Nephron (organoid): ENCODE measurements around the gene CIB1.
A peak's percentile ranks its signal among the peaks of the same experiment; 100 is the strongest.

ENCODE experiments used
- H3K27ac Mint-ChIP-seq, 3 experiments: 2 replicates each; pipeline ENCODE4 v1.8.0; 2020; ENCODE audit warnings: mixed read lengths in 3 of 3, mild to moderate bottlenecking in 2 of 3, moderate library complexity in 1 of 3
- H3K27me3 Mint-ChIP-seq: 2 replicates; pipeline ENCODE4 v1.8.0; 2021; ENCODE audit warnings: low read depth, mild to moderate bottlenecking, moderate library complexity, mixed read lengths
- H3K36me3 Mint-ChIP-seq: 2 replicates; pipeline ENCODE4 v1.8.0; 2020; ENCODE audit warnings: low read depth, mixed read lengths
- H3K4me1 Mint-ChIP-seq: 2 replicates; pipeline ENCODE4 v1.8.0; 2020; ENCODE audit warnings: mixed read lengths
- H3K4me3 Mint-ChIP-seq, 3 experiments: 2 replicates each; pipeline ENCODE4 v1.8.0; 2020; ENCODE audit warnings: mild to moderate bottlenecking in 3 of 3, mixed read lengths in 3 of 3, moderate library complexity in 2 of 3
- H3K9me3 Mint-ChIP-seq: 2 replicates; pipeline ENCODE4 v1.8.0; 2020; ENCODE audit warnings: mixed read lengths
- CTCF ChIP-seq, 3 experiments: fragments of 200-600 bp; sonication (generic); IDR thresholded peaks; one replicate each; pipeline ENCODE4 v1.5.0; 2021; ENCODE audit warnings: antibody characterized with exemption in 3 of 3; ENCODE audit not compliant: unreplicated experiment in 3 of 3

Gene CIB1

GRCh38 chr15:90200534-90201129, 33.1 kb downstream of the CIB1 start:
- Mint-ChIP-seq H3K27me3 (no peaks in the 10 kb centered on the region), H3K4me3 (peak overlapping the region; percentile 88 to 94 (median 92)), H3K9me3 (no peaks in the 10 kb centered on the region), H3K36me3 (no peaks in the 10 kb centered on the region), H3K27ac (peak overlapping the region; percentile 74 to 93 (median 93)), H3K4me1 (peaks cover 18% of the 10 kb centered on the region)
- TF ChIP-seq CTCF (IDR thresholded peaks at IDR 0.05; ENCODE audit: unreplicated experiment in 3 of 3): no peak

- TF ChIP-seq CTCF (IDR thresholded peaks at IDR 0.05; ENCODE audit: unreplicated experiment in 3 of 3): no peak
- Mint-ChIP-seq H3K4me3 (no peak overlapping the region), H3K27ac (peak overlapping the region in 1 of 3 experiments; percentile 35), H3K9me3 (no peaks in the 10 kb centered on the region), H3K36me3 (no peaks in the 10 kb centered on the region), H3K4me1 (peaks cover 26% of the 10 kb centered on the region), H3K27me3 (no peaks in the 10 kb centered on the region)
Observed at GRCh38 chr15:90194655-90195054, 39.1 kb downstream of the CIB1 start.

- Mint-ChIP-seq H3K27me3 (no peaks in the 10 kb centered on the region), H3K27ac (peak overlapping the region; percentile 73 to 91 (median 88)), H3K9me3 (no peaks in the 10 kb centered on the region), H3K4me1 (peaks cover 26% of the 10 kb centered on the region), H3K36me3 (no peaks in the 10 kb centered on the region), H3K4me3 (peak overlapping the region in 2 of 3 experiments; percentile 4 to 5)
- TF ChIP-seq CTCF (IDR thresholded peaks at IDR 0.05; ENCODE audit: unreplicated experiment in 3 of 3): no peak
Observed at GRCh38 chr15:90192961-90193786, 40.6 kb downstream of the CIB1 start.

GRCh38 chr15:90191794-90192509, 41.8 kb downstream of the CIB1 start:
- peak overlapping the region; percentile 73 to 91 (median 88) for H3K27ac Mint-ChIP-seq
- no peak overlapping the region for H3K4me3 Mint-ChIP-seq
- no peaks in the 10 kb centered on the region for H3K9me3 Mint-ChIP-seq
- no peaks in the 10 kb centered on the region for H3K36me3 Mint-ChIP-seq
- no peaks in the 10 kb centered on the region for H3K27me3 Mint-ChIP-seq
- TF ChIP-seq CTCF (IDR thresholded peaks at IDR 0.05; ENCODE audit: unreplicated experiment in 3 of 3): no peak
- peaks cover 32% of the 10 kb centered on the region for H3K4me1 Mint-ChIP-seq

- Mint-ChIP-seq H3K9me3 (no peaks in the 10 kb centered on the region), H3K27ac (peak overlapping the region; percentile 73 to 91 (median 88)), H3K36me3 (no peaks in the 10 kb centered on the region), H3K27me3 (no peaks in the 10 kb centered on the region), H3K4me3 (no peak overlapping the region), H3K4me1 (peaks cover 32% of the 10 kb centered on the region)
- no peak for TF ChIP-seq CTCF (IDR thresholded peaks at IDR 0.05; ENCODE audit: unreplicated experiment in 3 of 3)
Observed at GRCh38 chr15:90191344-90191687, 42.4 kb downstream of the CIB1 start.
